Transverse colon (tissue), 4 donors: ENCODE results near the gene MGMT.

Source experiments
- CTCF ChIP-seq, 5 experiments: fragments of 200-600 bp in 3 of 5; fragments of 450-650 bp in 2 of 5; sonication (generic) in 3 of 5; IDR thresholded peaks; 1 replicate in 2 of 5; 2 replicates in 3 of 5; pipeline ENCODE4 v1.5.1; 2016 to 2017; ENCODE audit warnings: antibody characterized with exemption in 5 of 5, inconsistent platforms in 3 of 5, mild to moderate bottlenecking in 2 of 5, moderate library complexity in 1 of 5
- EP300 ChIP-seq: sonication (generic); formaldehyde crosslinking; IDR thresholded peaks from one replicate; pipeline ENCODE4 v1.6.1; 2017; ENCODE audit warnings: antibody characterized with exemption, low read depth
- POLR2A ChIP-seq: fragments of 450-650 bp; IDR thresholded peaks from one replicate; pipeline ENCODE4 v1.6.1; 2016; ENCODE audit warnings: antibody characterized with exemption, mild to moderate bottlenecking, moderate library complexity
- POLR2AphosphoS5 ChIP-seq, 3 donors: sonication (generic); formaldehyde crosslinking; IDR thresholded peaks; one replicate each; pipeline ENCODE4 v1.6.1; 2016; ENCODE audit warnings: antibody characterized with exemption in 3 of 3

GRCh38 chr10:129727071-129727470, 260.0 kb downstream of the MGMT start:
- TF ChIP-seq POLR2A = no peak
- no peak for TF ChIP-seq CTCF (IDR thresholded peaks at IDR 0.05)
- TF ChIP-seq POLR2AphosphoS5 (IDR thresholded peaks at IDR 0.05) = no peak
- no peak for TF ChIP-seq EP300
